ENCODE measurements around the gene PUS10.
"Not testable (repeated sequence)": the region's sequence is repeated elsewhere in the genome, so short reads cannot be mapped to it uniquely, and the experiment has no call there.

The PUS10 gene

GRCh38 chr2:60926741-60927552 lies 91.1 kb downstream of the PUS10 start:
- DNase-seq, result no peak

GRCh38 chr2:60925994-60926740 lies 91.9 kb downstream of the PUS10 start:
- no peak for DNase-seq

GRCh38 chr2:60907329-60907728 lies 110.7 kb downstream of the PUS10 start:
- no peak for DNase-seq

- DNase-seq, result no peak
These were observed 111.7 kb downstream of the PUS10 start for GRCh38 chr2:60906395-60906794.

- DNase-seq, result not testable (repeated sequence)
These were observed 112.2 kb downstream of the PUS10 start for GRCh38 chr2:60905867-60906266.

- DNase-seq, result not testable (repeated sequence)
These were observed 116.8 kb downstream of the PUS10 start for GRCh38 chr2:60901296-60901695.

- DNase-seq, result no peak
These were observed 118.2 kb downstream of the PUS10 start for GRCh38 chr2:60899892-60900249.

GRCh38 chr2:60899230-60899891 lies 118.7 kb downstream of the PUS10 start:
- DNase-seq, result no peak

GRCh38 chr2:60898567-60898966 lies 119.5 kb downstream of the PUS10 start:
- DNase-seq, result no peak
